Stimulated activated CD8-positive, alpha-beta memory T cell treated with anti-CD3 and anti-CD28 coated beads, Interleukin-4, amount 100 ng/mL, for 48 hours (primary cell): Measurements from ENCODE around the gene NKTR.

Experiments used
- DNase-seq: peaks from one replicate; pipeline ENCODE4 v3.0.0-alpha.2; 2020

NKTR gene

DNA sequence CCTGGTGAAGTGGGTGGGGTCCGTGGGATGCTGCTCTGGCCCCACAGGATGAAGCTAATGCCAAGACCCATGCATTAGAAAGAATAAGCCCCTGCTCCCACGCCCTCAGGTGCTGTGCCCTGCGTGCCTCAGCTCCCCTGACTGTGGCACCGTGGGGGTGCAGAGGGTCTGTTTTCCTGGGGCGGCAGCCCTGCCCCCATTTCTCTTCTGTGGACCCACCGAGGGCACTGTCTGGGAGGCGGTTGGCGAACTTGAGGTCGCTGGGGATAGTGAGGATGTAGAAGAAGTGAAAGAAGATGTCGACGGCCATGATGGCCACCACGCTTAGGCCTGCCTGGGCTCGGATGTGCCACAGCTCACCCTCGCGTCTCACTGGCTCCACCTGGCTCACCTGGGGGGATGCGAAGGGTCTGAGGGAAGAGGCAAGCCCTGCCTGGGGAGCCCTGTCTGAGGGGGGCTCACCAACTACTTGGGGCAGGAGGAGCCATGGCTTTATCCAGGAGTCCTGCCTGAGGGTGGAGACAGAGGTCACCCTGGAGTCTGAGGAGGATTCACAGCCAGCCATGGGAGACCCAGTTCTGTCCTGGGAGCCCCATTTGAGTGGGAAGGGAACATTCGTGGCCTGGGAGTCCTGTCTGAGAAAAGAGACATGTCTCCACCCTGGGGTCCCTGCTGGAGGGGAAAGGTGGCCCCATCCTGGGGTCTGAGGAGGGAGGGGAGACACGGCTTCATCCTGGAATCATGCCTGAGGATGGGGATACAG lies 97.0 kb downstream of the NKTR start:
- no peak for DNase-seq
